Measurements from ENCODE around the gene DHRSX. TPM values are rescaled to one million over a fixed set of nuclear protein-coding genes. Genes with fewer than 3 reads are reported as not detected.
"Not testable (repeated sequence)": the region's sequence is repeated elsewhere in the genome, so short reads cannot be mapped to it uniquely, and the experiment has no call there.

Gene DHRSX
- total RNA-seq, 2 donors from 2014 or later = 11.6 to 14.2 TPM

DNA sequence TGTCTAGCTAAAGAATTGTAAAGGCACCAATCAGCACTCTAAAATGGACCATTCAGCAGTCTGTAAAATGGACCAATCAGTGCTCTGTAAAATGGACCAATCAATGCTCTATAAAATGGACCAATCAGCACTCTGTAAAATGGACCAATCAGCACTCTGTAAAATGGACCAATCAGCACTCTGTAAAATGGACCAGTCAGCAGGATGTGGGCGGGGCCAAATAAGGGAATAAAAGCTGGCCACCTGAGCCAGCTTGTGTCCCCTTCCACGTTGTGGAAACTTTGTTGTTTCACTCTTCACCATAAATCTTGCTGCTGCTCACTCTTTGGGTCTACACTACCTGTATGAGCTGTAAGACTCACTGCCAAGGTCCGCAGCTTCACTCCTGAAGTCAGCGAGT lies 230.0 kb downstream of the DHRSX start:
- not testable (repeated sequence) for H3K4me1 Mint-ChIP-seq; H3K4me3 Mint-ChIP-seq; H3K9me3 ChIP-seq (ENCODE audit: control insufficient read depth, low read length, poor library complexity, severe bottlenecking); DNase-seq; H3K27ac Mint-ChIP-seq; H3K36me3 Mint-ChIP-seq (ENCODE audit: low read depth); ATAC-seq; H3K27me3 Mint-ChIP-seq

DNA sequence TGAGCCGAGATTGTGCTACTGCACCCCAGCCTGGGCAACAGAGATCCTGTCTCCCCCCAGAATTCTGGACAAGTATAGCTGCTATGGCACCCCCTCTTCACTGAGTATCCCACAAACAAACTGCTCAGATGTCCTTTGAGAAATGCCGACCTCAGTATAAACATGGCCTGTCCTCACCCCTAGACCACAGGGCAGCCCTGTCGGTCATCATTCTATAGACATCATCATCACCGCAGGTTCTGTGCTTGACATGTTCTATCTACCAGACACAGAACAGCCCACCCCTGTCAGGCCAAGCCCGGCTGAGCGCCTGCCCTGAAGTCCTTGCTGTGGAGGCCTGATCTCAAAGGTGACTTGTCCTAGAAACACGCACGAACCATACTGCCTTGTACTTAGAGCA lies 232.9 kb downstream of the DHRSX start:
- no peaks in the 10 kb centered on the region for H3K4me1 Mint-ChIP-seq
- no peak overlapping the region for H3K27ac Mint-ChIP-seq
- peaks cover 3% of the 10 kb centered on the region for H3K36me3 Mint-ChIP-seq (ENCODE audit: low read depth)
- no peak for DNase-seq
- no peak for ATAC-seq
- H3K27me3 Mint-ChIP-seq = no peaks in the 10 kb centered on the region
- H3K9me3 ChIP-seq (ENCODE audit: control insufficient read depth, low read length, poor library complexity, severe bottlenecking) = no peaks in the 10 kb centered on the region
- no peak overlapping the region for H3K4me3 Mint-ChIP-seq

DNA sequence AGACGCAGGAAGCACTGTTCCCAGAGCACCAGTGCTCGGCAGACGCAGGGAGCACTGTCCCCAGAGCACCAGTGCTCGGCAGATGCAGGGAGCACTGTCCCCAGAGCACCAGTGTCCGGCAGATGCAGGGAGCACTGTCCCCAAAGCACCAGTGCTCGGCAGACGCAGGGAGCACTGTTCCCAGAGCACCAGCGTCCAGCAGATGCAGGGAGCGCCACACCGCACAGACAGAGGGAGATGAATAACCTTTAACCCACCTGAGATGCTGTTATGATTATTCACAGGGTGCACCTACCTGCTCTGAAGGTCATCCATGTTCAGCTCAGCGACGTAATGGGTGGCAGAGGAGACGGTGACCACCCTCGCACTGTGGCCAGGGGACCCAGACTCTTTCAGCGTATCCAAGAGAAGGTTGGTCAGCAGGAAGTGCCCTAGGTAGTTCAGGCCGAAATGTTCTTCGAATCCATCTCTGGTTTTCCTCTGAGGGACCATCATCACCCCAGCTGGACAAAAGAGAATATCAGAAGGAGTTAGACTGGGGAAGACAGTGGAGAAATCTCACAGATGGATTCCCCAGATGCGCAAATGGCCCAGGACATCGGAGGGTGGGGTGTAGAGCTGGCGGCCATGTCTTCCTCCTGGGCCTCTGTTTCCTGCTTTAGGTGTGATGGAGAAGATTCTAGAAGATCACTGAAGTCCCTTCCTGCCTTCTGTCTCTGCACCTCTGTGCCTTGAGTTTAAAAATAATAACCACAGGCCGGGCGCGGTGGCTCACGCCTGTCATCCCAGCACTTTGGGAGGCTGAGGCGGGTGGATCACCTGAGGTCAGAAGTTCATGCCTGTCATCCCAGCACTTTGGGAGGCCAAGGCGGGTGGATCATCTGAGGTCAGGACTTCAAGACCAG lies 234.1 kb downstream of the DHRSX start:
- Mint-ChIP-seq H3K4me3 (no peak overlapping the region), H3K36me3 (ENCODE audit: low read depth) (peaks cover 3% of the 10 kb centered on the region), H3K27ac (no peak overlapping the region), H3K4me1 (no peaks in the 10 kb centered on the region), H3K27me3 (no peaks in the 10 kb centered on the region)
- no peak for DNase-seq
- no peak for ATAC-seq
- no peaks in the 10 kb centered on the region for H3K9me3 ChIP-seq (ENCODE audit: control insufficient read depth, low read length, poor library complexity, severe bottlenecking)

DNA sequence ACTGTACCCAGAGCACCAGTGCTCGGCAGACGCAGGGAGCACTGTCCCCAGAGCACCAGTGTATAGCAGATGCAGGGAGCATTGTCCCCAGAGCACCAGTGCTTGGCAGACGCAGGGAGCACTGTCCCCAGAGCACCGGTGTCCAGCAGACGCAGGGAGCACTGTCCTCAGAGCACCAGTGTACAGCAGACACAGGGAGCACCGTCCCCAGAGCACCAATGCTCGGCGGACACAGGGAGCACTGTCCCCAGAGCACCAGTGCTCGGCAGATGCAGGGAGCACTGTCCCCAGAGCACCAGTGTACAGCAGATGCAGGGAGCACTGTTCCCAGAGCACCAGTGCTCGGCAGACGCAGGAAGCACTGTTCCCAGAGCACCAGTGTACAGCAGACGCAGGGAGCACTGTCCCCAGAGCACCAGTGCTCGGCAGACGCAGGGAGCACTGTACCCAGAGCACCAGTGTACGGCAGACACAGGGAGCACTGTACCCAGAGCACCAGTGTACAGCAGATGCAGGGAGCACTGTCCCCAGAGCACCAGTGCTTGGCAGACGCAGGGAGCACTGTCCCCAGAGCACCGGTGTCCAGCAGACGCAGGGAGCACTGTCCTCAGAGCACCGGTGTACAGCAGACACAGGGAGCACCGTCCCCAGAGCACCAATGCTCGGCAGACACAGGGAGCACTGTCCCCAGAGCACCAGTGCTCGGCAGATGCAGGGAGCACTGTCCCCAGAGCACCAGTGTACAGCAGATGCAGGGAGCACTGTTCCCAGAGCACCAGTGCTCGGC lies 234.9 kb downstream of the DHRSX start:
- not testable (repeated sequence) for H3K36me3 Mint-ChIP-seq (ENCODE audit: low read depth); H3K27ac Mint-ChIP-seq; H3K9me3 ChIP-seq (ENCODE audit: control insufficient read depth, low read length, poor library complexity, severe bottlenecking); H3K4me1 Mint-ChIP-seq; H3K27me3 Mint-ChIP-seq; ATAC-seq; DNase-seq; H3K4me3 Mint-ChIP-seq

DNA sequence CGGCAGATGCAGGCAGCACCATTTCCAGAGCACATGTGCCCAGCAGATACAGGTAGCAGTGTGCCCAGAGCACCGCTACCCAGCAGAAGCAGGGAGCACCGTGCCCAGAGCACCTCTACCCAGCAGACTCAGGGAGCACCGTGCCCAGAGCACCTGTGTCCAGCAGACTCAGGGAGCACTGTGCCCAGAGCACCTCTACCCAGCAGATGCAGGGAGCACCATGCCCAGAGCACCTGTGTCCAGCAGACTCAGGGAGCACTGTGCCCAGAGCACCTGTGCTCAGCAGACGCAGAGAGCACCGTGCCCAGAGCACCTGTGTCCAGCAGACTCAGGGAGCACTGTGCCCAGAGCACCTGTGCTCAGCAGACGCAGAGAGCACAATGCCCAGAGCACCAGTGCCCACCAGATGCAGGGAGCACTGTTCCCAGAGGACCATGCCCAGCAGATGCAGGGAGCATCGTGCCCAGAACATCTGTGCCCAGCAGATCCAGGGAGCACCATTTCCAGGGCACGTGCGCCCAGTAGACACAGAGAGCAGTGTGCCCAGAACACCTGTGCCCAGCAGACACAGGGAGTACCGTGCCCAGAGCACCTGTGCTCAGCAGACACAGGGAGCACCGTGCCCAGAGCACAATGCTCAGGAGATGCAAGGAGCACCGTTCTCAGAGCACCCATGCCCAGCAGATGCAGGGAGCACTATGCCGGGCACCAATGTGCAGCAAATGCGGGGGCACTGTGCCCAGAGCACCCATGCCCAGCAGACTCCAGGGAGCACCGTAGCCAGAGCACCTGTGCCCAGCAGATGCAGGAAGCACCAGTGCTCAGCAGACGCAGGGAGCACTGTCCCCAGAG lies 236.4 kb downstream of the DHRSX start:
- H3K36me3 Mint-ChIP-seq (ENCODE audit: low read depth) = peaks cover 6% of the 10 kb centered on the region

DNA sequence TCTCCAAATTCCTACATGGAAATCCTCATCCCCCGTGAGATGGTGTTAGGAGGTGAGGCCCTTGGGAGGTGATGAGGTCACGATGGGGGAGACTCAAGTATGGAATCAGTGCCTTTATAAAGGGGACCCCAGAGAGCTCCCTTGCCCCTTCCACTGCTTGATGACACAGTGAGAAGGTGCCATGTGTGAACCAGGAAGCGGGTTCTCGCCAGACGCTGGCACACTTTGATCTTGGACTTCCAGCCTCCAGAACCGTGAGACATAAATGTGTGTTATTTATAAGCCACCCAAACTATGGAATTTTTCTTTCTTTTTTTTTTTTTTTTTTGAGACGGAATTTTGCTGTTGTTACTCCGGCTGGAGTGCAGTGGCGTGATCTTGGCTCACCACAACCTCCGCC lies 237.6 kb downstream of the DHRSX start:
- Mint-ChIP-seq H3K27me3 (no peaks in the 10 kb centered on the region), H3K4me3 (no peak overlapping the region), H3K4me1 (no peaks in the 10 kb centered on the region), H3K36me3 (ENCODE audit: low read depth) (peaks cover 6% of the 10 kb centered on the region), H3K27ac (no peak overlapping the region)
- DNase-seq = no peak
- no peaks in the 10 kb centered on the region for H3K9me3 ChIP-seq (ENCODE audit: control insufficient read depth, low read length, poor library complexity, severe bottlenecking)
- ATAC-seq = no peak

More for the DNA sequence above, 236.4 kb downstream of the DHRSX start:
- ATAC-seq (no peak), DNase-seq (no peak)
- Mint-ChIP-seq H3K27me3 (no peaks in the 10 kb centered on the region), H3K4me3 (no peak overlapping the region), H3K4me1 (no peaks in the 10 kb centered on the region), H3K27ac (no peak overlapping the region)
- no peaks in the 10 kb centered on the region for H3K9me3 ChIP-seq (ENCODE audit: control insufficient read depth, low read length, poor library complexity, severe bottlenecking)

DNA sequence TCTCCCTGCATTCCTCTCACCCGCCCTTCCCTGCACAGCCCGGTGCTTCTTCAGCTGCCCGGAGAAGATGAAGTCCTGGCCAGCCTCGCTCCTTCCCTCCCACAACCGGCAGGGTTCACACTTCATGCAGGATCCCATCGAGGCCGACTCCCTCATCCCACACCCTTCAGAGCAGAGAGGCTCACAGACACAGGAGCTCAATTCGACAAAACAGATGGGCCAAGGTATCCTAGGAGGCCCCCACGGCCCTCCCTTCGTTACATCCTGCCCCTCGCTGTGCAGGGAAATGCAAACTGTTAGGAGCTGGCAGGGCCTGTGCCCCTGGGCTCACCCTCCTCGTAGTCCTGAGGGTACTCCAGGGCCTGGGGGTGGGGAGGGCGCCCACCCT lies 238.1 kb downstream of the DHRSX start:
- DNase-seq (no peak), ATAC-seq (no peak)
- no peaks in the 10 kb centered on the region for H3K9me3 ChIP-seq (ENCODE audit: control insufficient read depth, low read length, poor library complexity, severe bottlenecking)
- Mint-ChIP-seq H3K36me3 (ENCODE audit: low read depth) (peaks cover 6% of the 10 kb centered on the region), H3K4me3 (no peak overlapping the region), H3K4me1 (no peaks in the 10 kb centered on the region), H3K27me3 (no peaks in the 10 kb centered on the region), H3K27ac (no peak overlapping the region)

DNA sequence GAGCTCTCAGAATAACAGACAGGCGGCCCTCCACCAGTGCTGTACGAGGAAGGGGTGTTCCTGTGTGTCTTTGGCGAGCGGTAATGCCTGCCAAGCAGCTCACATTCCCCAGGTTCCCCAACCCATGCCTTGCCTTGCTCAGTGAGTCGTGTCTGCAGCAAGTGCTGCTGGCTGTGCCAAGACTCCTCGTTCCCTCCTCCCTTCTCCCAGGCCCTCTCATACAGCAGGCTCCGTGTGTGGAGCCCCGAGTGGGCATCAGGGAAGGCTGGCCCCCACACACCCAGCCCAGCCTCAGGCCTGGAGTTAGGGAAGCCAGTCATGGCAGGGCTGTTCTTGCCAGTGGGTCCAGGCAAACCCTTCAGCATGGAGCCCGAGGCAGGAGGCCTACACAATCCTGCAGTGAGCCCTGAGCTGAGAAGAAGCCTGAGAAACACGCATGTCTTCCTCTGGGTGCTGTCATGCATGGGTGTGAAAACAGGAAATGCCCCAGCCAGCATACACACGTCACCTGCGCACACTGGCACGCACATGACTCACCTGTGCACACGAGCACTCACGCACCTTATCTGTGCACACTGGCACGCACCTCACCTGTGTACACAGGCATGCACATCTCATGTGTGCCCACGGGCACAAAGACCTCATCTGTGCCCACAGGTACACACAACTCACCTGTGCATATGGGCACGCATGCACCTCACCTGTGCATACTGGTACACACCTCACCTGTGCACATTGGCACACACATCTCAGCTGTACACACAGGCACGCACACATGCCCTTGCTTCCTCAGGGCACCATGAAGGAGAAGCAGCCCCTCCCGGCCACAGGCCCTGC lies 238.7 kb downstream of the DHRSX start:
- no peak for DNase-seq
- Mint-ChIP-seq H3K4me3 (no peak overlapping the region), H3K36me3 (ENCODE audit: low read depth) (peaks cover 6% of the 10 kb centered on the region), H3K27ac (no peak overlapping the region), H3K4me1 (no peaks in the 10 kb centered on the region), H3K27me3 (no peaks in the 10 kb centered on the region)
- ATAC-seq = no peak
- H3K9me3 ChIP-seq (ENCODE audit: control insufficient read depth, low read length, poor library complexity, severe bottlenecking) = no peaks in the 10 kb centered on the region

DNA sequence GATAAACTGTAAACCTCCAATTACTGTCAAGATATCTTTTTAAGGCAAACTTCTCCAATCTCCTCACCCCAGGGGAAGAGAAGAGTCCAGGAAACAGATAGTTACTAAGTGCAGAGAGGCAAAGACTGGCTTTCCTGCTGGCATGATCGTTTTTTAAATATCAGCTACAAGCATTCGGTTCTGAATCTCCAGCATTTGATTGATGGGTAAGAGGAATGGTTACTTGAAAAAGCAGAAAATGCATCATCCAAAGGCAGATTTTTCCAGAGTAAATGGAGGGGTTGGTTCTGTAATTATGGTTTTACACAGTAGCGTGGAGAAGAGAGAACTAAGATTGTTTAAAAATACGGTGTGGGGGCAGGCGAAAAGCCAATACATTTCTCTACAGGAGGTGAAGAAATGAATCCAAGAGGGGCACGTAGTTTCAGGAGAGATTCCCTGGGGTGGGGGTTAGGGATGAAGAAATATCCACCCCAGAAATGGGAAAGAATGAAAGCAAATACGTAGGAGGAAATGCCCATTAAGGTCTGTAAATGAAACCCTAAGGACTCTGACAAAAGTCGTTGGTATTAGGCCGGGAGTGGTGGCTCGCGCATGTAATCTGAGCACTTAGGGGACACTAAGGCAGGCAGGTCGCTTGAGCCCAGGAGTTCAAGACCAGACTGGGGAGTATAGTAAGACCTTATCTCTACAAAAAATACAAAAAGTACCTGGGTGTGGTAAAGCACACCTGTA lies 248.3 kb downstream of the DHRSX start:
- no peaks in the 10 kb centered on the region for H3K9me3 ChIP-seq (ENCODE audit: control insufficient read depth, low read length, poor library complexity, severe bottlenecking)
- Mint-ChIP-seq H3K4me1 (no peaks in the 10 kb centered on the region), H3K4me3 (no peak overlapping the region), H3K27ac (no peak overlapping the region), H3K36me3 (ENCODE audit: low read depth) (no peaks in the 10 kb centered on the region), H3K27me3 (no peaks in the 10 kb centered on the region)
- DNase-seq (no peak), ATAC-seq (no peak)

DNA sequence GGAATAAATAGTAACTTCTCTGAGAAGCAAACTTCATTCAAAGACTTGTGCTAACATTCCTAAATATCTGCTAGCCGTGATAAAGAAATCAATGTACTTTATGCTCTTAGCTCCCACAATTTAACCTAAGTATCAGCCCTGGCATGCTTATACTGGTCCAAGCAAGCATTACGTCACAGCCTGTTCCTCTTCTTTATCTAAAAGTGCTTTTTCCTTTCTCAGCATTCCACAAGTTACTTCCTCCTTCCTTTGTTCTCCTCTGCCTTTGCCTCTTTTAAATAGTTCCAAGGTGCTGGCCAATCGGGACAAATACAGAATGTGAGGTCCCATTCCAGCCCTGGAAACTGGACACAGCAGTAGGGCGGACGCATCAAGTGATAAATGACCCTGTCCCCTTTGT lies 249.6 kb downstream of the DHRSX start:
- Mint-ChIP-seq H3K4me3 (no peak overlapping the region), H3K27me3 (no peaks in the 10 kb centered on the region), H3K36me3 (ENCODE audit: low read depth) (no peaks in the 10 kb centered on the region), H3K27ac (no peak overlapping the region), H3K4me1 (no peaks in the 10 kb centered on the region)
- ATAC-seq (no peak), DNase-seq (no peak)
- no peaks in the 10 kb centered on the region for H3K9me3 ChIP-seq (ENCODE audit: control insufficient read depth, low read length, poor library complexity, severe bottlenecking)

DNA sequence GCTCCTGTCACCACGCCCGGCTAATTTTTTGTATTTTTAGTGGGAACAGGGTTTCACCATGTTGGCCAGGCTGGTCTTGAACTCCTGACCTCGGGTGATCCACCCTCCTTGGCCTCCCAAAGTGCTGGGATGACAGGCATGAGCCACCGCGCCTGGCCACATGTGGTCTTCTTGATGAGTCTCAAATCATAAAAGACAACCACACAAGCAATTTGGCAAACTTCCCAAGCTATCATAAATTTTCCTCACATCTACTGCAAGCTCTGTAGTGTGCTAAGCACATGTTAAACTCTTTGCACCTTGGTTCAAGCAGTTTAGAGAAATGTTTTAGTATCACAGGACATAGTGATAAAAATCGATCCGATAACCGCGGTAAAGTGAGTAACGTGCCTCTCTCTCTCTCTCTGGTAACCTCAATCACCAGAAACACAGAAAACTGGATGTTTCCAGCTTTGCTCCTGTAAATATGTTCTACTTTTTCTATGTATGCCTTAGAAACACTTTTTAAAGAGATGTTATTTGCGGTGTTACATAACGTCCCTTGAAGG lies 256.8 kb downstream of the DHRSX start:
- Mint-ChIP-seq H3K4me3 (no peak overlapping the region), H3K36me3 (ENCODE audit: low read depth) (peaks cover 2% of the 10 kb centered on the region), H3K4me1 (no peaks in the 10 kb centered on the region), H3K27me3 (no peaks in the 10 kb centered on the region), H3K27ac (no peak overlapping the region)
- ATAC-seq = no peak
- no peaks in the 10 kb centered on the region for H3K9me3 ChIP-seq (ENCODE audit: control insufficient read depth, low read length, poor library complexity, severe bottlenecking)
- DNase-seq = no peak

DNA sequence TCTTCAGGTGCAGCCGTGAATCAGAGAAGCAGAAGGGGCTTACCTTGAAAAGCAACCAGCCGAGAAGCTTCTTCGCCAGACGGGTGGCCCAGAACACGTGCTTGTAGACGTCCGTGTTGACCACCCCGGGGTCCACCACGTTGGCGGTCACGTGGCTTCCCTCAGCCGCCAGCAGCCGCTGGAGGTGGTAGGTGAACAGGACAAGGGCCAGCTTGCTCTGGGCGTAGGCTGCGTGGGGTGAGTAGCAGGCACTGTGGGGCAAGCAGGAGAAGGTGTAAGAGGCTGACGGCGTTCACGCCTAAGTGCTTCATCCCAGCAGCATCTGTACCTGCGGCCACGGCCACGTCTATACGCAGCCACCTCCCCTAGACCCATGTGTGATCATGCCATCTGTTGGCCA lies 257.8 kb downstream of the DHRSX start:
- H3K27me3 Mint-ChIP-seq = no peaks in the 10 kb centered on the region
- H3K36me3 Mint-ChIP-seq (ENCODE audit: low read depth) = peaks cover 2% of the 10 kb centered on the region

More for the DNA sequence above, 257.8 kb downstream of the DHRSX start:
- no peaks in the 10 kb centered on the region for H3K9me3 ChIP-seq (ENCODE audit: control insufficient read depth, low read length, poor library complexity, severe bottlenecking)
- Mint-ChIP-seq H3K27ac (no peak overlapping the region), H3K4me3 (no peak overlapping the region), H3K4me1 (no peaks in the 10 kb centered on the region)
- DNase-seq (no peak), ATAC-seq (no peak)
